Lung (tissue), 12 donors: ENCODE data around the gene SLC5A3. TPM values are rescaled to one million over a fixed set of nuclear protein-coding genes. Genes with fewer than 3 reads are reported as not detected.

ENCODE experiments used
- ATAC-seq: fragments of 200-7000 bp; cut with Tn5 transposase; one replicate; pipeline ENCODE4 v1.9.1; 2020; ENCODE audit warnings: moderate number of reproducible peaks; ENCODE audit not compliant: insufficient read depth, low FRiP score
- DNase-seq, 3 donors: peaks; one replicate each; pipeline ENCODE4 v3.0.0-alpha.2; 2013 to 2017
- H3K27ac ChIP-seq, 2 donors: one replicate each; pipeline ENCODE4 v1.5.1; 2013; ENCODE audit warnings: mild to moderate bottlenecking in 2 of 2, moderate library complexity in 2 of 2, control low read depth in 1 of 2, inconsistent platforms in 1 of 2, low read depth in 1 of 2, low read length in 1 of 2
- H3K27me3 ChIP-seq, 3 donors: one replicate each; pipeline ENCODE4 v1.5.1; 2013; ENCODE audit warnings: low read length in 2 of 3; ENCODE audit not compliant: control insufficient read depth in 3 of 3, insufficient read depth in 3 of 3
- H3K36me3 ChIP-seq, 4 donors: one replicate each; pipeline ENCODE4 v1.5.1; 2013; ENCODE audit warnings: low read length in 4 of 4, mild to moderate bottlenecking in 1 of 4, moderate library complexity in 1 of 4; ENCODE audit not compliant: control insufficient read depth in 4 of 4, insufficient read depth in 4 of 4
- H3K4me1 ChIP-seq, 5 donors: one replicate each; pipeline ENCODE4 v1.5.1; 2013; ENCODE audit warnings: low read length in 5 of 5, mild to moderate bottlenecking in 2 of 5, moderate library complexity in 1 of 5; ENCODE audit not compliant: control insufficient read depth in 5 of 5, insufficient read depth in 5 of 5
- H3K4me3 ChIP-seq: one replicate; pipeline ENCODE4 v1.5.1; 2013; ENCODE audit warnings: mild to moderate bottlenecking, control low read depth, moderate library complexity
- H3K9ac ChIP-seq, 2 donors: one replicate each; pipeline ENCODE4 v1.5.1; 2013; ENCODE audit warnings: low read length in 2 of 2, control low read depth in 1 of 2; ENCODE audit not compliant: insufficient read depth in 1 of 2
- H3K9me3 ChIP-seq, 4 donors: one replicate each; pipeline ENCODE4 v1.5.1; 2013; ENCODE audit warnings: low read length in 3 of 4, mild to moderate bottlenecking in 1 of 4, moderate library complexity in 1 of 4; ENCODE audit not compliant: control insufficient read depth in 4 of 4, insufficient read depth in 3 of 4
- CTCF ChIP-seq: IDR thresholded peaks from 2 replicates; pipeline ENCODE4 v1.5.1; 2012; ENCODE audit warnings: mild to moderate bottlenecking; ENCODE audit errors: control extremely low read depth, extremely low read depth
- WGBS, 2 donors: extraction: QIAGEN DNeasy Blood & Tissue Kit; methylation state at CpG; one replicate each; pipeline ENCODE4 v1.1.7; 2013; 5-methylcytosine and 5-hydroxymethylcytosine counted together
- polyA plus RNA-seq, 2 donors: library from polyadenylated mRNA; stranded (reverse); fragments of 200-250 nt; gene quantifications; one replicate each; pipeline ENCODE4 v1.2.1, GENCODE V29; 2013
- total RNA-seq, 2 donors: library from RNA; depleted of rRNA in 1 of 2; stranded (reverse); fragments of >200 nt in 1 of 2; gene quantifications; one replicate each; pipeline ENCODE4 v1.2.1, GENCODE V29; 2014 to 2021
- donor health status: control.
- donor health status: control.
- donor health status: Bipolar disorder and iron deficiency.
- donor health status: healthy.
- donor health status: DM: yes; HTN: yes; CAD: no.

The SLC5A3 gene
- total and polyA plus RNA-seq, 4 donors: 1.8 to 49.1 (median 7.0) TPM

- ATAC-seq (no peak), DNase-seq (no peak)
- Histone ChIP-seq H3K4me1 (peaks cover 5 to 30% (median 15%) of the 10 kb centered on the region in 5 donors), H3K9ac (no peak overlapping the region), H3K4me3 (no peak overlapping the region), H3K27me3 (no peaks in the 10 kb centered on the region), H3K27ac (no peak overlapping the region), H3K36me3 (no peaks in the 10 kb centered on the region), H3K9me3 (no peaks in the 10 kb centered on the region)
- WGBS, 2 donors: 91 to 95% methylated on average over 9 of the region's 9 CpGs
- TF ChIP-seq CTCF: no peak
These were observed 1.7 kb upstream of the SLC5A3 start for GRCh38 chr21:34071683-34072082.

- H3K4me1 ChIP-seq: peaks cover 5 to 36% (median 18%) of the 10 kb centered on the region in 5 donors
- H3K27me3 ChIP-seq: no peaks in the 10 kb centered on the region
- no peak for TF ChIP-seq CTCF
- H3K4me3 ChIP-seq: peak overlapping the region; percentile 52
- H3K36me3 ChIP-seq: no peaks in the 10 kb centered on the region
- no peaks in the 10 kb centered on the region for H3K9me3 ChIP-seq
- H3K27ac ChIP-seq: peak overlapping the region; percentile 67 to 69
- peak; percentile 25 for ATAC-seq
- WGBS, 2 donors: 41 to 58% methylated on average over 31 to 32 of the region's 32 CpGs
- H3K9ac ChIP-seq: no peak overlapping the region
- peak in 1 of 3 donors; percentile 20 for DNase-seq
These were observed 990 bp upstream of the SLC5A3 start for GRCh38 chr21:34072145-34073031.

- DNase-seq (peak in 2 of 3 donors; percentile 34 to 55), ATAC-seq (peak; percentile 49)
- no peak overlapping the region for H3K9ac ChIP-seq
- peak overlapping the region; percentile 91 for H3K4me3 ChIP-seq
- H3K36me3 ChIP-seq: peaks cover 0 to 2% (median under 1%) of the 10 kb centered on the region in 4 donors
- WGBS, 2 donors: 0% methylated on average over 42 to 95 of the region's 95 CpGs
- TF ChIP-seq CTCF: no peak
- H3K4me1 ChIP-seq: peaks cover 5 to 43% (median 21%) of the 10 kb centered on the region in 5 donors
- H3K27me3 ChIP-seq: no peaks in the 10 kb centered on the region
- no peaks in the 10 kb centered on the region for H3K9me3 ChIP-seq
- peak overlapping the region; percentile 87 to 95 for H3K27ac ChIP-seq
These were observed 438 bp downstream of the SLC5A3 start for GRCh38 chr21:34073749-34074282.
